ENCODE data around the gene ONECUT2. TPM values are rescaled to one million over a fixed set of nuclear protein-coding genes. Genes with fewer than 3 reads are reported as not detected.

Gene ONECUT2
- total RNA-seq, 1 donor from 2014 or later: 0.05 TPM

DNA sequence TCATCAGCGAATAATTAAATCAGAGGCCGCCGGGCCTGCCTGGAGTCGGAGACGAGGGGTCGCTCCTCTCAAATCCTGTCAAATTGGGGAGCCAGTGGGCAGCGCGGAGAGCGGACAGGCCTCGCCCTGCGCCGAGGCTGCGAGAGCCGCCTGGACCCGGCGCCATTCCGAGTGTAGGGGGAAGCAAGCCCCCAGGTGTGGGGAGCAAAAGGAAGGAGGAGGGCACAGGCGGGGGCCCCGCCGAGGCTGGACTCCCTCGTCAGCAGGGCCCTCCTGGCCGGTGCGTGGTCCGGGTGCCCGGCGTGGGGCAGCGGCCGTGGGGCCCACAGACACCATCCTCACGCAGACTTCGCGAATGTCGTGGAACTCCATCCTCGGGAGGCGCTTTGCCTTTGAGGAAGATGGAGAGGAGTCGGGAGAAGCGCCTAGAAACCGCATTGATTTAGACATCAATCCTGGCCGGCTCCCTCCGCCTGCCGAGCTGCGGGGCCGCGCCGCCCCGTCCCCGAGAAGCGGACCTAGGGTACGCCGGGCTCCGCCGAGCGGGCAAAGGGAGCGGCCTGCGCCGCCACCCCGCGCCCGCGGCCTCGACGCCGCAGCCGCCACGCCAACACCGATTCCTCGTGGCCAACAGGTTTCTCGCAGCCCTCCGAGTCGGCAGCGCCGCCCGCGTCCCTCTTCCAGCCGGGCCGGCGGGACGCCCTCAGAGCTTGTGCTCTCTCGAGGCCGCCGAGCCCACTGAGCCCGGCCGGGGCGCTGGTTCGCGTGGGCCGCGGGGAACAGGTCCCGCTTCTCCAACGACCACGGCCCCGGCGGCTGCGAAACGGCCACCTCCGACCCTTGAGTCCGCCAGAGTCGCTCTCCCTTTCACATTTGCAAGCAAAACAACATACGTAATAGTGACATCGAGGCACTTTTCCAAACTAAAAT is 6.7 kb upstream of the ONECUT2 start:
- DNase-seq (ENCODE audit: extremely low spot score, unreplicated experiment): no peak
- Mint-ChIP-seq H3K27me3 (ENCODE audit: unreplicated experiment) (peaks cover 80% of the 10 kb centered on the region), H3K4me3 (ENCODE audit: unreplicated experiment) (peak overlapping the region; percentile 56), H3K4me1 (ENCODE audit: unreplicated experiment) (peaks cover 12% of the 10 kb centered on the region), H3K36me3 (ENCODE audit: unreplicated experiment) (no peaks in the 10 kb centered on the region), H3K9me3 (ENCODE audit: unreplicated experiment) (no peaks in the 10 kb centered on the region), H3K27ac (ENCODE audit: unreplicated experiment) (no peak overlapping the region)
- TF ChIP-seq, protein P1, sequence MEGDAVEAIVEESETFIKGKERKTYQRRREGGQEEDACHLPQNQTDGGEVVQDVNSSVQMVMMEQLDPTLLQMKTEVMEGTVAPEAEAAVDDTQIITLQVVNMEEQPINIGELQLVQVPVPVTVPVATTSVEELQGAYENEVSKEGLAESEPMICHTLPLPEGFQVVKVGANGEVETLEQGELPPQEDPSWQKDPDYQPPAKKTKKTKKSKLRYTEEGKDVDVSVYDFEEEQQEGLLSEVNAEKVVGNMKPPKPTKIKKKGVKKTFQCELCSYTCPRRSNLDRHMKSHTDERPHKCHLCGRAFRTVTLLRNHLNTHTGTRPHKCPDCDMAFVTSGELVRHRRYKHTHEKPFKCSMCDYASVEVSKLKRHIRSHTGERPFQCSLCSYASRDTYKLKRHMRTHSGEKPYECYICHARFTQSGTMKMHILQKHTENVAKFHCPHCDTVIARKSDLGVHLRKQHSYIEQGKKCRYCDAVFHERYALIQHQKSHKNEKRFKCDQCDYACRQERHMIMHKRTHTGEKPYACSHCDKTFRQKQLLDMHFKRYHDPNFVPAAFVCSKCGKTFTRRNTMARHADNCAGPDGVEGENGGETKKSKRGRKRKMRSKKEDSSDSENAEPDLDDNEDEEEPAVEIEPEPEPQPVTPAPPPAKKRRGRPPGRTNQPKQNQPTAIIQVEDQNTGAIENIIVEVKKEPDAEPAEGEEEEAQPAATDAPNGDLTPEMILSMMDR (IDR thresholded peaks at IDR 0.05): no peak

DNA sequence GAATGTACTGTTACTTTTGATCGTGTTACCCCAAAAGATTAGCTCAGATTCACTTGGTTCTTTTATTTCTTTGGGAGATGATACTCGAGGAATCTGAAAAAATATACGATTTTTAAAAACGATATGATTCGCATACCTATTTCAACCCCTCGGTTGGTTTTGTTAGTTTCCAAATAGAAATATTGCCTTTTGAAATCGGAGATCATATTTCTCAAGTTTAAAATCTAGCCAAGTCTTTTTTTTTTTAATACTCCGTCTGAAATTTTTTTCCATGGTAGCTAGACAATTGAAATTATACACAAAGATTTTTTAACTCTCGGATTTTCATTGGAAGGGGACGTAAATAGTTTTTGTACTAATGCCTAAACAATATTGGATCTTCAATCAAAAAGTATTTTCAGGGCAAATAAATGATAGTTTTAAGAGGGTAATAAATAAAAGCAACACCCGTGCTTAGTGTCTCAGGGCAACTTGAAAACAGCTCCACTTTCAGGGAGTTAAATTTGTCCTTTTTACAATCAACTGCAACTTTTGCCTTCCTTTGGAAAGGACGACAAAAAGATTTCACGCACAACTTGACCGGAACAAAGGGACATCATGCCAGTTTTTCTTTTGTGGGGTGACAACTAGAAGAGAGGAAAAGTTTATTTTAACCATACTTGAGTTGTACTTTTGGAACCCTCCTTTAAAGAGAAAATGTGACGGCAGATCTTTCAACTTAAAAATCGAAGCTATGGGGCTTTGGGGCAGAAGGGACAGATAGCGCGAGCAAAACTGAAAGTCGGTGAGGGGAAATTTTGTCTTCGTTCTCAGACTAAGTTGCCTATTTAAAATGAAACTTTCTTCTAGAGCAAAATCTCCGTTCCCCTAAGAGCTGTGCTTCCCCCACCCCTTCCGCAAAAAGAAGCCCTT is 5.8 kb upstream of the ONECUT2 start:
- no peak for DNase-seq (ENCODE audit: extremely low spot score, unreplicated experiment)
- TF ChIP-seq, protein P1 (IDR thresholded peaks at IDR 0.05): no peak
- Mint-ChIP-seq H3K4me3 (ENCODE audit: unreplicated experiment) (peak overlapping the region; percentile 56), H3K4me1 (ENCODE audit: unreplicated experiment) (peaks cover 14% of the 10 kb centered on the region), H3K27me3 (ENCODE audit: unreplicated experiment) (peaks cover 86% of the 10 kb centered on the region), H3K27ac (ENCODE audit: unreplicated experiment) (no peak overlapping the region), H3K36me3 (ENCODE audit: unreplicated experiment) (no peaks in the 10 kb centered on the region), H3K9me3 (ENCODE audit: unreplicated experiment) (no peaks in the 10 kb centered on the region)

DNA sequence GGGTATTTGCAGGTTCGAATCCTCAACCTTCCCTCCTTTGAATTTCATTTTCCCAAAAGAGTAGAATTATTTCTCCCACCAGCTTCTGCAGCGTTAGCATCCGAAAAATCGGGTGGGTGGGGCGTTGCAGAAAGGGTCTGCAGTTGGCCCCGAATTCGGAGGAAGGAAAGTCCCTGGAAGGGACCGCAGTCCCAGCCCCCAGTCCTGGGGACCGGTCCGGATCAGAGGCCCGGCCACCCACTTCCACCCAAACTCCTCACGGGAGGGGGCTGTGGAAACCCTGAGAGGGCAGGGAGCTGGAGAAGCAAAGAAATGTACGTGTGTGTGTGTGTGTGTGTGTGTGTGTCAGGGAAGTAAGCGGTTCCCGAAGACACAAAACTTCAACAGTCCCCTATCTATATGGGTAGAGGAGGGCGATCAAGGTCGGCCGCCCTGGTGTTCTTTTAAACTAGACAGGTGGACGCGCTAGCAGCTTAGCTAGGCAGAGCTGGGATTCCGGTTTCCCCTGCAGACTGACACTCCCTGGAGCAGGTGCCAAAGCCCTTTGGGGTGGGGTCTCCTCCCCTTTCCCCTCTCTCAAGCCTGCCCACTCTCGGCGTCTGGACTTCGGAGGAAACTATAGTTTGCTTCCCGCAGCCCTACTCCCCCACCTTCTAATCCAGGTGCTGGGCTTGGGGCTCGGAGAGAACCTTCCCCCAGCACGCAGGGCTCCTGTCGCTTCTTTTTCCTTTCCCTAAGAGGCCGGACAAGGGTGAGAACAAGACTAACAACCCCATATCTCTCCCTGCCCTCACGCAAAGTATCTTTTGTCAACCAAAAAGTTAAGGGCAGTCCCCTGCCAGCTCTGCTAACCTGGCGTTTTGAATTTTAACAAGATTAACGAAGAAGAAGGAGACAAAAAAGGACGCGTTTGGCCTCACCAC is 4.8 kb upstream of the ONECUT2 start:
- no peaks in the 10 kb centered on the region for H3K9me3 Mint-ChIP-seq (ENCODE audit: unreplicated experiment)
- no peaks in the 10 kb centered on the region for H3K36me3 Mint-ChIP-seq (ENCODE audit: unreplicated experiment)
- no peak overlapping the region for H3K27ac Mint-ChIP-seq (ENCODE audit: unreplicated experiment)
- H3K4me1 Mint-ChIP-seq (ENCODE audit: unreplicated experiment): peaks cover 21% of the 10 kb centered on the region
- TF ChIP-seq, protein P1 (IDR thresholded peaks at IDR 0.05): no peak
- H3K4me3 Mint-ChIP-seq (ENCODE audit: unreplicated experiment): no peak overlapping the region
- no peak for DNase-seq (ENCODE audit: extremely low spot score, unreplicated experiment)
- peaks cover 84% of the 10 kb centered on the region for H3K27me3 Mint-ChIP-seq (ENCODE audit: unreplicated experiment)

DNA sequence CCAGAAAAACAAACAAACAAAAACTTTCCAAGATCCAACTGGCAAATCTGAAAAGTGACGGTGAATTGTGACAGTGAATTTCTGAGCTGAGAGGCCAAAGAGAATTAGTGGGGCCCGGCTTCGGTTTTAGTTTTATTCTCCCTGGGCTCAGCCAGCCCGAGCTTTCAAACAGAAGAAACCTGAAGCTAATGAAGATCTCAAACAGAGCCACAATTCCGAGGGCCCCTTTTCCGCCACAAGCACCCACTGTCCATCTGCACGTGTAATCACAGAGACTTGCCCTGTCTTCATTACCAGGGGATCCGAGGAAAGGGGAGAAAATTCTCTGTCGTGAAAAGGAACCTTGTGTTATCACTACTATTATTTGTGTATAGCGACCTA is 4.2 kb upstream of the ONECUT2 start:
- no peaks in the 10 kb centered on the region for H3K9me3 Mint-ChIP-seq (ENCODE audit: unreplicated experiment)
- peaks cover 22% of the 10 kb centered on the region for H3K4me1 Mint-ChIP-seq (ENCODE audit: unreplicated experiment)
- no peak overlapping the region for H3K4me3 Mint-ChIP-seq (ENCODE audit: unreplicated experiment)
- no peak for DNase-seq (ENCODE audit: extremely low spot score, unreplicated experiment)
- peaks cover 79% of the 10 kb centered on the region for H3K27me3 Mint-ChIP-seq (ENCODE audit: unreplicated experiment)
- no peaks in the 10 kb centered on the region for H3K36me3 Mint-ChIP-seq (ENCODE audit: unreplicated experiment)
- TF ChIP-seq, protein P1 (IDR thresholded peaks at IDR 0.05): no peak
- H3K27ac Mint-ChIP-seq (ENCODE audit: unreplicated experiment): no peak overlapping the region

Measured in osteocyte (in vitro differentiated cells).